ENCODE data around the gene CDK2AP2.

Gene CDK2AP2

DNA sequence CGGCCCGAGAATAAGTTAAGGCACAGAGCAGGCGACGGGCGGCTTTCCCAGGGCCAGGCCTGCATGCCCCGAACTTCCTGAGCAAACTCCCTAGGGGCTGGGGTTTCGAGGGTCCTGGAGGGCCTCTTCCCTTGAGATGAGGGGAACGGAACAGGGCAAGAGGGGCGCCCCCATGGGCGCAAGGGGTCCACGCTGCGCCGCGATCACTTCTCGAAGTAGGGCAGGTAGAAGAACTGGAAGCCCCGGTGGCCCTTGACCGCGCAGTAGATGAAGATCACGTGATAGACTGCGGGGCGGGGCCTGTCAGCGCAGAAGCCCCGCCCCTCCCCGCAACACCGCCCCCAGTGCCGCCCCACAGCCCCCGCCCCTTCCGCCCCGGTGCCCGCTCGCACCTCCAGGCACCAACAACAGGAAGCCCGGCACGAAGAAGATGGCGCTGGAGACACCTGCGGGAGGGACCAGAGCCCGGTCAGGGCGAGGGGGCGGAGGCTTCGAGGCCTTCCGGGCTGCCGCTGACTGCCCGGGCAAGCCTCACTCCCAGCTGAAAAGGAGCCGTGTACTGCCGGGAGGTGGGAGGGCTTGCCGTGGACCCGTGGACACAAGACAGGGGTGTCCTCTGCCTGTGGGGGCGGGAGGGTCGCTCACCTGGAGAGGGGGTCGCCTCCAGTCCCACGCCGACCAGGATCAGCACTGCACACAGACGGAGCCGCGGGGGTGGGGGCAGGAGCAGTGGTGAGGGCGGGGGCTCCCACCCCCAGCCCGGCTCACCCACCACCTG is 43.4 kb downstream of the CDK2AP2 start:
- DNase-seq: no peak

DNA sequence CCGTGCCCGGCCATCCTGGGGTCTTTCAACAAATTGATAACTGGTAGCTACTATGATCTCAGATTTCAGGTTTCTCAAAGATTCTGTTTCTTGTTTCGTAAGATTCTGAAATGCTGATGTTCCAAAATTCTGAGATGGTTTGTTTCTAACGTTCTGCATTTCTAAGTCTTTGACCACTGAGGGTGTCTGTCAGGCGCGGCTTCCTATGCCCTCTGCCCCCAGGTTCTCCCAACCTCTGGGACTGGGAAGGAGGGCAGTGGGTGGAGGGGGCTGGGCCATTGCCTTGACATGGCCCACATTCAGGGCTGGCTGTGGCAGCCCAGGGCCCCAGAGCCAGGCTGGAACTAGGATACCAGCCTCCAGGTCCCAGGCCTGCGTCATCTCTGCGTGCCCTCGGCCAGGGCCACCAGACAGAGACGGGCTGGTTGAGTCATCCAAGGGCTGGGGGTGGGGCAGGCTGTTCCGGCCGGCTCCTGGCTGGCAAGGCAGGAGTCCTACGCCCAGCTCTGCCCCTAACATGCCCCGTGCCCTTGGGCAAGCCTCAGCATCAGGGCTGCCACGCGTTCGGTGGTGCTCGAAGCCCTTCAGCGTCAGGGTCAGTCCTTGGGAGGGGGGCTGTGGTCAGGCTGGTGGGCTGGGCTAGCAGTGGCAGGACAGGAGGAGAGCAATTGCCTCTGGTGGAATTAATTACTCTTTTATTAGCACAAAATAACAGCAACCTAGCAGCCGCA is 44.1 kb downstream of the CDK2AP2 start:
- no peak for DNase-seq

DNA sequence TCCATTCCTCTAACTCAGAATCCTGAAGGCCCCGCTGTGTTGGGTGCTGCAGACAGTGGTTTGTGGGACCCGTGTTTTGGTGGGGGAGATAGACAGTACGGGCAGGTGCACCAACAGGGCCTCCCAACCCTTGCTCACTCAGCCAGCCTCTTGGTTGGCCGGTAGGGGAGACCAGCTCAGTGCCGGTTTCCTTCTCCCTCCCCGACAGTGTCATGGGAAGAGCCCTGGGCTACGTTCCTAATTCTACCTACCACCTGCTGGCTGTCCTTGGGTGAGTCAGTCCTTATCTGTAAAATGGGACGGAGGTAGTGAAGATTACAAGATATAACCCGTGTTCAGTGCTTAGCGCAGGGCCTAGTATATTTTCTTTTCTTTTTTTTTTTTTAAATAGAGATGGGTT is 44.8 kb downstream of the CDK2AP2 start:
- no peak for DNase-seq

DNA sequence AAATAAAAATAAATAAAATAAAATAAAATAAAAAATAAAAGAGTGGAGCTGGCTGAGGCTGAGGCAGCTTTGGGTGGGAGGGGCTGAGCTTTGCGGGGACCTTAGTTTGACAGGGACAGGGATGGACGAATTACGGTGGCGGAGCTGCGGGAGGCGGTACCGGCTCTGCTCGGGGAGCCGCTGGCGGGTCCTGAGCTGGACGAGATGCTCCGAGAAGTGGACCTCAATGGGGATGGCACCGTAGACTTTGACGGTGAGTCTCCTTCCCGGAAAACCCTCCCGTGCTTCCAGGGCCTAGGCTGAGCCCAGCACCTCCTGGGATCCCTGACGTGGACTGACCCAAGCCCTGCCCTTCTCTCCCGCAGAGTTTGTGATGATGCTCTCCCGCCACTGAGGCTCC is 49.7 kb downstream of the CDK2AP2 start:
- no peak for DNase-seq

DNA sequence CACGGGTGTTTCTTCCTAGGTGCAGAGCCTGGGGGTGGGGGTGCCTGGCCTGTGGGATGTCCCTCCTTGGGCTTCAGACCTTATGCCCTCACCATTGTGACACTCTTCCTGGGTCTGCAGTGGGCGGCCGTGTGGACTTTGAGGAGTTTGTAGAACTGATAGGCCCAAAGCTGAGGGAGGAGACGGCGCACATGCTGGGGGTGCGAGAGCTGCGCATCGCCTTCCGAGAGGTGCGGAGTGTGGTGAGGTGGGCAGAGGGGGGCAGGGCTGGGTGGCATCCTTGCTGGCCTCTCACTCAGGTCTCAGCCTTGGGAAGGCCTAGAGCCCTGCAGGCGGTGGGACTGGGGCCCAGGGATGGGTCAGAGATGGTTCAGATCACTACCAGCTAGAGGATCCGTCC is 50.5 kb downstream of the CDK2AP2 start:
- DNase-seq: no peak
